ENCODE results near the gene DYNLT4. TPM values are rescaled to one million over a fixed set of nuclear protein-coding genes. Genes with fewer than 3 reads are reported as not detected.

The DYNLT4 gene
- polyA plus RNA-seq, 1 of the 3 experiments (the other 2 are of a cell fraction), result 0.61 TPM

GRCh38 chr1:44819608-44820327 lies 12.6 kb upstream of the DYNLT4 start:
- H3K79me2 ChIP-seq (ENCODE audit: insufficient read depth), result no peaks in the 10 kb centered on the region
- H4K20me1 ChIP-seq (ENCODE audit: insufficient read depth), result no peaks in the 10 kb centered on the region
- H3K4me3 ChIP-seq (ENCODE audit: low read depth in 2 of 2, low read length in 1 of 2), result peak overlapping the region; percentile 1 to 41; a peak in 3 of 4 replicates
- no peaks in the 10 kb centered on the region for H3K9me3 ChIP-seq
- POLR2A ChIA-PET, result interaction anchor here (0.6 to 3.2 kb wide), 10 partner anchors 10 to 1414 kb away, joined by 3 to 15 read pairs (median 4); partner anchors contain the start of genes BTBD19, DYNLT4, HECTD3 and PLK3
- H3K4me1 ChIP-seq (ENCODE audit: control insufficient read depth in 1 of 2, insufficient read depth in 2 of 2, low read depth in 1 of 2, low read length in 1 of 2), result peaks cover 5 to 7% of the 10 kb centered on the region in 2 experiments; a peak in 1 of 4 replicates
- CTCF ChIA-PET, result interaction anchor here (0.6 to 2.3 kb wide), 7 partner anchors 10 to 423 kb away, joined by 3 to 7 read pairs (median 4); no protein-coding TSS in a partner anchor
- peaks cover 6 to 20% of the 10 kb centered on the region in 2 experiments for H3K36me3 ChIP-seq (replicated peaks in 1 of 2; ENCODE audit: control insufficient read depth in 1 of 2, insufficient read depth in 2 of 2, low read length in 1 of 2)
- peak overlapping the region; percentile 76 to 95 for H3K27ac ChIP-seq (ENCODE audit: low read depth in 2 of 2, low read length in 1 of 2)
- no peaks in the 10 kb centered on the region for H3K9me2 ChIP-seq
- WGBS (ENCODE audit: low lambda C conversion rate), result 7% methylated on average over 29 of the region's 33 CpGs
- peak; percentile 86 for DNase-seq
- peak overlapping the region; percentile 10; the same call in 1 of the 2 replicates for H2AFZ ChIP-seq (ENCODE audit: low read depth)
- peak overlapping the region; percentile 45 for H3K4me2 ChIP-seq
- H3K27me3 ChIP-seq (ENCODE audit: insufficient read depth), result no peaks in the 10 kb centered on the region
- H3K9ac ChIP-seq, result peak overlapping the region; percentile 69
- peaks cover 59% of the 10 kb centered on the region for H3F3A ChIP-seq (replicated peaks; ENCODE audit: insufficient read depth)
- no peak for TF ChIP-seq YY1 (IDR thresholded peaks at IDR 0.05; ENCODE audit: low read depth)
- peak; percentile 82 for TF ChIP-seq ZBTB33 (IDR thresholded peaks at IDR 0.05; ENCODE audit: borderline replicate concordance, low read depth)
- TF ChIP-seq MEF2A (IDR thresholded peaks at IDR 0.05; ENCODE audit: borderline replicate concordance, low read depth), result peak; percentile 37; the same call in 1 of the 2 replicates
- TF ChIP-seq TAF1 (IDR thresholded peaks at IDR 0.05; ENCODE audit: borderline replicate concordance, low read depth, low read length), result peak; percentile 60; the same call in 1 of the 2 replicates
- no peak; the same call in 1 of the 2 replicates for TF ChIP-seq RCOR1 (IDR thresholded peaks at IDR 0.05; ENCODE audit: low read length)
- peak; percentile 99 for TF ChIP-seq SIN3A (IDR thresholded peaks at IDR 0.05; ENCODE audit: borderline replicate concordance, low read depth, low read length)
- TF ChIP-seq RXRA (IDR thresholded peaks at IDR 0.05; ENCODE audit: borderline replicate concordance, low read depth), result 0 out of 2 replicates have a peak, but pooled peaks have one; percentile 29
- TF ChIP-seq USF2 (IDR thresholded peaks at IDR 0.05; ENCODE audit: borderline replicate concordance, low read depth, low read length), result no peak
- TF ChIP-seq FOSL2 (IDR thresholded peaks at IDR 0.05; ENCODE audit: borderline replicate concordance, low read depth), result peak; percentile 6; the same call in 1 of the 2 replicates
- peak; percentile 100 for TF ChIP-seq POLR2AphosphoS5 (IDR thresholded peaks at IDR 0.05; ENCODE audit: low read depth, low read length)
- peak in 1 of 2 experiments; percentile 60; a peak in 1 of 4 replicates for TF ChIP-seq EP300 (IDR thresholded peaks at IDR 0.05; ENCODE audit: borderline replicate concordance in 1 of 2, low read depth in 1 of 2, low read length in 1 of 2)
- no peak for TF ChIP-seq USF1 (IDR thresholded peaks at IDR 0.05; ENCODE audit: borderline replicate concordance, low read depth)
- peak; percentile 79 for TF ChIP-seq TEAD4 (IDR thresholded peaks at IDR 0.05; ENCODE audit: borderline replicate concordance, insufficient read depth)
- no peak for TF ChIP-seq IRF3 (IDR thresholded peaks at IDR 0.05; ENCODE audit: low read depth, low read length)
- TF ChIP-seq NFIC (IDR thresholded peaks at IDR 0.05; ENCODE audit: borderline replicate concordance), result peak; percentile 19; the same call in 1 of the 2 replicates
- peak; percentile 64; the same call in 1 of the 2 replicates for TF ChIP-seq ELF1 (IDR thresholded peaks at IDR 0.05)
- TF ChIP-seq EZH2phosphoT487 (IDR thresholded peaks at IDR 0.05; ENCODE audit: borderline replicate concordance, low read depth), result no peak
- 0 out of 2 replicates have a peak, but pooled peaks have one; percentile 22 for TF ChIP-seq REST (IDR thresholded peaks at IDR 0.05; ENCODE audit: low read depth, low read length)
- TF ChIP-seq CTCF (IDR thresholded peaks at IDR 0.05), result no peak
